ENCODE measurements around the gene ANTXR1. TPM values are rescaled to one million over a fixed set of nuclear protein-coding genes. Genes with fewer than 3 reads are reported as not detected.

The ANTXR1 gene
- total RNA-seq, 2 experiments from 2014 or later = 0.05 to 0.23 TPM

GRCh38 chr2:69012310-69013141 lies 453 bp upstream of the ANTXR1 start:
- CTCF ChIA-PET = interaction anchor here (0.6 to 1.1 kb wide), 5 partner anchors 11 to 846 kb away, joined by 3 to 5 read pairs (median 3); no protein-coding TSS in a partner anchor
- H3K27ac Mint-ChIP-seq = no peak overlapping the region
- peaks cover 18% of the 10 kb centered on the region for H3K4me1 Mint-ChIP-seq
- peaks cover 78% of the 10 kb centered on the region for H3K27me3 Mint-ChIP-seq
- POLR2A ChIA-PET = no interaction called here
- peak; percentile 47 for DNase-seq
- peak overlapping the region; percentile 75 for H3K4me3 Mint-ChIP-seq
- no peaks in the 10 kb centered on the region for H3K36me3 Mint-ChIP-seq (ENCODE audit: low read depth)
- no peaks in the 10 kb centered on the region for H3K9me3 Mint-ChIP-seq

GRCh38 chr2:69013840-69014821 lies 1.2 kb downstream of the ANTXR1 start:
- Mint-ChIP-seq H3K27me3 (peaks cover 82% of the 10 kb centered on the region), H3K27ac (no peak overlapping the region), H3K36me3 (ENCODE audit: low read depth) (no peaks in the 10 kb centered on the region), H3K4me3 (peak overlapping the region; percentile 75), H3K4me1 (peaks cover 18% of the 10 kb centered on the region), H3K9me3 (no peaks in the 10 kb centered on the region)
- CTCF ChIA-PET = no interaction called here
- no peak for DNase-seq
- POLR2A ChIA-PET = no interaction called here

GRCh38 chr2:69017080-69017479 lies 4.1 kb downstream of the ANTXR1 start:
- H3K27ac Mint-ChIP-seq = no peak overlapping the region
- no peaks in the 10 kb centered on the region for H3K36me3 Mint-ChIP-seq (ENCODE audit: low read depth)
- H3K4me1 Mint-ChIP-seq = peaks cover 18% of the 10 kb centered on the region
- H3K4me3 Mint-ChIP-seq = no peak overlapping the region
- H3K9me3 Mint-ChIP-seq = no peaks in the 10 kb centered on the region
- no peak for DNase-seq
- CTCF ChIA-PET = interaction anchor here (1.1 kb wide), 1 partner anchor 9 kb away, joined by 3 read pairs; no protein-coding TSS in a partner anchor
- H3K27me3 Mint-ChIP-seq = peaks cover 74% of the 10 kb centered on the region
- POLR2A ChIA-PET = no interaction called here

GRCh38 chr2:69017835-69018234 lies 4.9 kb downstream of the ANTXR1 start:
- DNase-seq = no peak
- H3K27me3 Mint-ChIP-seq = peaks cover 66% of the 10 kb centered on the region
- ChIA-PET POLR2A (no interaction called here), CTCF (interaction anchor here (1.1 kb wide), 1 partner anchor 12 kb away, joined by 3 read pairs; no protein-coding TSS in a partner anchor)
- H3K36me3 Mint-ChIP-seq (ENCODE audit: low read depth) = no peaks in the 10 kb centered on the region
- peaks cover 13% of the 10 kb centered on the region for H3K4me1 Mint-ChIP-seq
- no peaks in the 10 kb centered on the region for H3K9me3 Mint-ChIP-seq
- H3K4me3 Mint-ChIP-seq = no peak overlapping the region
- no peak overlapping the region for H3K27ac Mint-ChIP-seq

GRCh38 chr2:69018678-69019095 lies 5.7 kb downstream of the ANTXR1 start:
- no peak for DNase-seq
- no peaks in the 10 kb centered on the region for H3K36me3 Mint-ChIP-seq (ENCODE audit: low read depth)
- no peak overlapping the region for H3K4me3 Mint-ChIP-seq

GRCh38 chr2:69020496-69021426 lies 7.8 kb downstream of the ANTXR1 start:
- DNase-seq = no peak
- Mint-ChIP-seq H3K36me3 (ENCODE audit: low read depth) (no peaks in the 10 kb centered on the region), H3K4me1 (no peaks in the 10 kb centered on the region), H3K27ac (no peak overlapping the region), H3K4me3 (no peak overlapping the region), H3K9me3 (no peaks in the 10 kb centered on the region), H3K27me3 (peaks cover 45% of the 10 kb centered on the region)
- ChIA-PET POLR2A (no interaction called here), CTCF (no interaction called here)

More at GRCh38 chr2:69018678-69019095, 5.7 kb downstream of the ANTXR1 start:
- ChIA-PET CTCF (interaction anchor here (1.1 kb wide), 1 partner anchor 11 kb away, joined by 3 read pairs; no protein-coding TSS in a partner anchor), POLR2A (no interaction called here)
- H3K4me1 Mint-ChIP-seq = peaks cover 8% of the 10 kb centered on the region
- peaks cover 59% of the 10 kb centered on the region for H3K27me3 Mint-ChIP-seq
- H3K27ac Mint-ChIP-seq = no peak overlapping the region
- H3K9me3 Mint-ChIP-seq = no peaks in the 10 kb centered on the region

- peaks cover 44% of the 10 kb centered on the region for H3K27me3 Mint-ChIP-seq
- H3K4me1 Mint-ChIP-seq = no peaks in the 10 kb centered on the region
- H3K9me3 Mint-ChIP-seq = no peaks in the 10 kb centered on the region
- DNase-seq = no peak
- POLR2A ChIA-PET = no interaction called here
- CTCF ChIA-PET = interaction anchor here (1.5 kb wide), 1 partner anchor 284 kb away, joined by 4 read pairs; no protein-coding TSS in a partner anchor
- H3K36me3 Mint-ChIP-seq (ENCODE audit: low read depth) = no peaks in the 10 kb centered on the region
- no peak overlapping the region for H3K4me3 Mint-ChIP-seq
- H3K27ac Mint-ChIP-seq = no peak overlapping the region
Measured at GRCh38 chr2:69021727-69022126, 8.7 kb downstream of the ANTXR1 start.

- no peak overlapping the region for H3K4me3 Mint-ChIP-seq
- H3K9me3 Mint-ChIP-seq = no peaks in the 10 kb centered on the region
- H3K4me1 Mint-ChIP-seq = no peaks in the 10 kb centered on the region
- no peak overlapping the region for H3K27ac Mint-ChIP-seq
- no peak for DNase-seq
- H3K36me3 Mint-ChIP-seq (ENCODE audit: low read depth) = no peaks in the 10 kb centered on the region
- H3K27me3 Mint-ChIP-seq = peaks cover 43% of the 10 kb centered on the region
- POLR2A ChIA-PET = no interaction called here
- CTCF ChIA-PET = interaction anchor here (1.5 kb wide), 1 partner anchor 283 kb away, joined by 4 read pairs; no protein-coding TSS in a partner anchor
Measured at GRCh38 chr2:69022548-69022947, 9.6 kb downstream of the ANTXR1 start.

GRCh38 chr2:69023236-69023635 lies 10.3 kb downstream of the ANTXR1 start:
- Mint-ChIP-seq H3K9me3 (no peaks in the 10 kb centered on the region), H3K4me1 (no peaks in the 10 kb centered on the region), H3K36me3 (ENCODE audit: low read depth) (no peaks in the 10 kb centered on the region), H3K4me3 (no peak overlapping the region), H3K27me3 (peaks cover 36% of the 10 kb centered on the region), H3K27ac (no peak overlapping the region)
- no peak for DNase-seq
- POLR2A ChIA-PET = no interaction called here
- CTCF ChIA-PET = interaction anchor here (1.2 kb wide), 1 partner anchor 11 kb away, joined by 3 read pairs; the partner anchor contains the start of gene ANTXR1

- Mint-ChIP-seq H3K4me3 (no peak overlapping the region), H3K27ac (no peak overlapping the region), H3K4me1 (no peaks in the 10 kb centered on the region), H3K9me3 (no peaks in the 10 kb centered on the region), H3K27me3 (peaks cover 28% of the 10 kb centered on the region), H3K36me3 (ENCODE audit: low read depth) (no peaks in the 10 kb centered on the region)
- peak; percentile 46 for DNase-seq
- CTCF ChIA-PET = interaction anchor here (1.4 kb wide), 1 partner anchor 10 kb away, joined by 3 read pairs; no protein-coding TSS in a partner anchor
- POLR2A ChIA-PET = no interaction called here
Measured at GRCh38 chr2:69026026-69026425, 13.0 kb downstream of the ANTXR1 start.

- no peaks in the 10 kb centered on the region for H3K36me3 Mint-ChIP-seq (ENCODE audit: low read depth)
- no peak overlapping the region for H3K4me3 Mint-ChIP-seq
- ChIA-PET CTCF (interaction anchor here (1.4 kb wide), 1 partner anchor 10 kb away, joined by 3 read pairs; no protein-coding TSS in a partner anchor), POLR2A (no interaction called here)
- H3K4me1 Mint-ChIP-seq = no peaks in the 10 kb centered on the region
- peaks cover 24% of the 10 kb centered on the region for H3K27me3 Mint-ChIP-seq
- DNase-seq = no peak
- no peak overlapping the region for H3K27ac Mint-ChIP-seq
- no peaks in the 10 kb centered on the region for H3K9me3 Mint-ChIP-seq
Measured at GRCh38 chr2:69026691-69027459, 13.9 kb downstream of the ANTXR1 start.
